VCaP (cell line): Measurements from ENCODE around the gene CRPPA.
"Not testable (repeated sequence)": the region's sequence is repeated elsewhere in the genome, so short reads cannot be mapped to it uniquely, and the experiment has no call there.

Experiments used
- H3K27ac ChIP-seq: fragments of 450-650 bp; 2 replicates; pipeline ENCODE4 v1.5.1; 2017
- TF ChIP-seq, protein P1 (sequence below): fragments of 450-650 bp; conservative IDR thresholded peaks from 2 replicates; pipeline ENCODE4 v1.5.1; 2017; ENCODE audit warnings: mild to moderate bottlenecking, moderate library complexity

The CRPPA gene

DNA sequence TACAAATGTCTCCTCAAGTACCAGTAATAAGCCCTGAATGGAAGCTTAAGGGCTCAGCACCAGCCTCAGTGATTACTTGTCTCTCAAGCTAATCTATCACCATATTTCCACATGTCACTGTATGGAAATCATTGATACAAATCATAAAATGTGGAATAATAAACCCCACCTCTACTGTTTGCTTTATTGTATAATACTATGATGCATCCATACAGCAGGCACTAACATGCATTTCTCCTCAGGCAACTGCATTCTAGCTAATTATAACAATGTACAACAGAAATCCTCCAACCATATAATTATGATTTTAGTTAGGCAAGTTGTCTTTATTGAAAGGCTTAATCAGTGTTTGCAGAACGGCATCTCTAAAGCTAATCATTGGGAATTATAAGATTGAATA is 26.2 kb downstream of the CRPPA start:
- TF ChIP-seq, protein P1, sequence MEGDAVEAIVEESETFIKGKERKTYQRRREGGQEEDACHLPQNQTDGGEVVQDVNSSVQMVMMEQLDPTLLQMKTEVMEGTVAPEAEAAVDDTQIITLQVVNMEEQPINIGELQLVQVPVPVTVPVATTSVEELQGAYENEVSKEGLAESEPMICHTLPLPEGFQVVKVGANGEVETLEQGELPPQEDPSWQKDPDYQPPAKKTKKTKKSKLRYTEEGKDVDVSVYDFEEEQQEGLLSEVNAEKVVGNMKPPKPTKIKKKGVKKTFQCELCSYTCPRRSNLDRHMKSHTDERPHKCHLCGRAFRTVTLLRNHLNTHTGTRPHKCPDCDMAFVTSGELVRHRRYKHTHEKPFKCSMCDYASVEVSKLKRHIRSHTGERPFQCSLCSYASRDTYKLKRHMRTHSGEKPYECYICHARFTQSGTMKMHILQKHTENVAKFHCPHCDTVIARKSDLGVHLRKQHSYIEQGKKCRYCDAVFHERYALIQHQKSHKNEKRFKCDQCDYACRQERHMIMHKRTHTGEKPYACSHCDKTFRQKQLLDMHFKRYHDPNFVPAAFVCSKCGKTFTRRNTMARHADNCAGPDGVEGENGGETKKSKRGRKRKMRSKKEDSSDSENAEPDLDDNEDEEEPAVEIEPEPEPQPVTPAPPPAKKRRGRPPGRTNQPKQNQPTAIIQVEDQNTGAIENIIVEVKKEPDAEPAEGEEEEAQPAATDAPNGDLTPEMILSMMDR: no peak
- H3K27ac ChIP-seq: no peak overlapping the region

DNA sequence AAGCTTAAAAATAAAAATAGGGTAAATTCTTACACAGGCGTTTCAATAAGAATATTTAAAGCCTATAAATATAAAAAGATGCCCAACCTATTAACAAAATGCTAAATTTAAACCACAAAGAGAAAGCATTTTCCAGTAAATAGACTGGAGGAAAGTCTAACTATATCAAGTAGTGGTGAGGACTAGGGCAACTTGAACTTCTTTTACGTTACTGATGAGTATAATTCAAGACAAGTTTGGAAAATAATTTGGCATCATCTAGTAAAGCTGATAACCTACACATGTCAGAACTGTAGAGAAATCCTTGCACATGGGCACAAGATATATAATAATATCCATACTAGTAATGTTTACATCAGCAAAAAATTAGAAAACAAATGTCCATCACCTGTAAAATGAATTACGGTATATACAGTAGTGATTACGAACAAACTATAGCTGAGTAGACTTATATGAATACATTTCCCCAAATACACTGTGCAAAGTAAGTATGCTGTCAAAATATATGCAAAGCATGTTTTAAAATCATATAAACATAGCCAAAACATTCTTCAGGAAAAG is 27.4 kb downstream of the CRPPA start:
- TF ChIP-seq, protein P1: no peak
- H3K27ac ChIP-seq: no peak overlapping the region

DNA sequence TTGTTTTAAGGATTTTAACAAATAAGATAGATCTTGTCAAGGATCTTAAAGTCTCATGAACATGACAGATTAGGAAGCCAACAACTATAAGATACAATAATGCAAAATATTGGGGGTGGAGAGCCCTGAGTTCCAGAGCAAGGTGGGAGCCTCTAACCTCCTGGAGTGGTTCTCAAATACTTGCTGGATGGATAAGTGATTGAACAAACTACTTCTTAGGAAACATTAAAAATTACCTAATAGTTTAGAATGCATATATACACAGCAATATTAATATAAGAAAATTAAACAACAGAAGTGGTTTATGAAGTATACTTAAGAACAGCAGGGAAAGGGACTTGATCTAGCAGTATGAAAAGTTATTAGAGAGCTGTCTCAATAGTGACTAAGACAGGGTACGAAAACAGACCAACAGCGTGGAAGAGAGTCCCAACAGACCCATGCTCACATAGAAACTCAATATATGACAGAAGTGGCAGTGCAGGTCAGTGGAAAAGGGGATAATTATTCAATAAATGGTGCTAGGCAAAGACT is 28.3 kb downstream of the CRPPA start:
- TF ChIP-seq, protein P1: no peak
- no peak overlapping the region for H3K27ac ChIP-seq

DNA sequence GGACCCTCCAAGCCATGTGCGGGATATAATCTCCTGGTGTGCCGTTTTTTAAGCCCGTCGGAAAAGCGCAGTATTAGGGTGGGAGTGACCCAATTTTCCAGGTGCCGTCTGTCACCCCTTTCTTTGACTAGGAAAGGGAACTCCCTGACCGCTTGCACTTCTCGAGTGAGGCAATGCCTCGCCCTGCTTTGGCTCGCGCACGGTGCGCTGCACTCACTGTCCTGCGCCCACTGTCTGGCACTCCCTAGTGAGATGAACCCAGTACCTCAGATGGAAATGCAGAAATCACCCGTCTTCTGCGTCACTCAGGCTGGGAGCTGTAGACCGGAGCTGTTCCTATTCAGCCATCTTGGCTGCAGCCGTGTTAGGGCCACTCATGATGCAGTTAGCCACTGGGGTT is 37.6 kb downstream of the CRPPA start:
- H3K27ac ChIP-seq: not testable (repeated sequence)

DNA sequence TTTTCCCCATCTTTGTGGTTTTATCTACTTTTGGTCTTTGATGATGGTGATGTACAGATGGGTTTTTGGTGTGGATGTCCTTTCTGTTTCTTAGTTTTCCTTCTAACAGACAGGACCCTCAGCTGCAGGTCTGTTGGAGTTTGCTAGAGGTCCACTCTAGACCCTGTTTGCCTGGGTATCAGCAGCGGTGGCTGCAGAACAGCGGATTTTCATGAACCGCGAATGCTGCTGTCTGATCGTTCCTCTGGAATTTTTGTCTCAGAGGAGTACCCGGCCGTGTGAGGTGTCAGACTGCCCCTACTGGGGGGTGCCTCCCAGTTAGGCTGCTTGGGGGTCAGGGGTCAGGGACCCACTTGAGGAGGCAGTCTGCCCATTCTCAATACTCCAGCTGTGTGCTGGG is 38.2 kb downstream of the CRPPA start:
- not testable (repeated sequence) for H3K27ac ChIP-seq
